SK-N-SH treated with all-trans-retinoic acid at 6 μM for 48 hours (cell line): ENCODE results near the gene GABRR3.

Experiments
- ATAC-seq: fragments of 200-7000 bp; cut with Tn5 transposase; 3 replicates; pipeline ENCODE4 v1.9.1; 2020; ENCODE audit warnings: mild to moderate bottlenecking, moderate library complexity
- ARNTL ChIP-seq: fragments of 450-650 bp; formaldehyde crosslinking; IDR thresholded peaks from 2 replicates; pipeline ENCODE4 v1.5.0; 2020; ENCODE audit warnings: low read depth, mild to moderate bottlenecking, moderate library complexity, borderline replicate concordance
- BACH2 ChIP-seq: fragments of 250-450 bp; sonication (Bioruptor Pico); IDR thresholded peaks from 2 replicates; pipeline ENCODE4 v1.9.0; 2021; ENCODE audit warnings: mild to moderate bottlenecking, borderline replicate concordance
- CREB5 ChIP-seq: fragments of 250-450 bp; sonication (Bioruptor Pico); IDR thresholded peaks from 2 replicates; pipeline ENCODE4 v1.5.1; 2020; ENCODE audit warnings: low read depth, mild to moderate bottlenecking, moderate library complexity
- CSDC2 ChIP-seq: fragments of 250-450 bp; sonication (Bioruptor Pico); IDR thresholded peaks from 2 replicates; pipeline ENCODE4 v1.5.0; 2020; ENCODE audit warnings: mild to moderate bottlenecking, moderate library complexity
- GLIS3 ChIP-seq: fragments of 250-450 bp; sonication (Bioruptor Pico); IDR thresholded peaks from 2 replicates; pipeline ENCODE4 v1.5.0; 2020; ENCODE audit warnings: mild to moderate bottlenecking, moderate library complexity
- OSR1 ChIP-seq: fragments of 250-450 bp; sonication (Bioruptor Pico); IDR thresholded peaks from 2 replicates; pipeline ENCODE4 v1.8.0; 2022; ENCODE audit warnings: moderate library complexity, mild to moderate bottlenecking, inconsistent platforms
- PPARA ChIP-seq: fragments of 250-450 bp; sonication (Bioruptor Pico); IDR thresholded peaks from 2 replicates; pipeline ENCODE4 v1.5.0; 2020; ENCODE audit warnings: mild to moderate bottlenecking, borderline replicate concordance
- RARB ChIP-seq: fragments of 250-450 bp; sonication (Bioruptor Pico); IDR thresholded peaks from 2 replicates; pipeline ENCODE4 v1.8.0; 2021; ENCODE audit warnings: mild to moderate bottlenecking, moderate library complexity
- TCF4 ChIP-seq: fragments of 250-450 bp; sonication (Bioruptor Pico); IDR thresholded peaks from 2 replicates; pipeline ENCODE4 v1.8.0; 2021; ENCODE audit warnings: mild to moderate bottlenecking, moderate library complexity, borderline replicate concordance
- TOX ChIP-seq: fragments of 250-450 bp; sonication (Bioruptor Pico); IDR thresholded peaks from 2 replicates; pipeline ENCODE4 v1.8.0; 2021; ENCODE audit warnings: mild to moderate bottlenecking, moderate library complexity, borderline replicate concordance
- ZC3H10 ChIP-seq: fragments of 250-450 bp; sonication (Bioruptor Pico); IDR thresholded peaks from 2 replicates; pipeline ENCODE4 v1.5.1; 2021; ENCODE audit warnings: mild to moderate bottlenecking, moderate library complexity
- ZFP3 ChIP-seq: fragments of 250-450 bp; sonication (Bioruptor Pico); IDR thresholded peaks from 2 replicates; pipeline ENCODE4 v1.5.0; 2020; ENCODE audit warnings: mild to moderate bottlenecking, moderate library complexity
- ZFP30 ChIP-seq: fragments of 450-650 bp; formaldehyde crosslinking; IDR thresholded peaks from 2 replicates; pipeline ENCODE4 v1.5.0; 2022; ENCODE audit warnings: mild to moderate bottlenecking, moderate library complexity
- ZNF565 ChIP-seq: fragments of 450-650 bp; formaldehyde crosslinking; conservative IDR thresholded peaks from 2 replicates; pipeline ENCODE4 v1.5.0; 2020; ENCODE audit warnings: low read depth, mild to moderate bottlenecking, moderate library complexity
- ZNF8 ChIP-seq: fragments of 450-650 bp; formaldehyde crosslinking; IDR thresholded peaks from 2 replicates; pipeline ENCODE4 v1.5.0; 2020; ENCODE audit warnings: mild to moderate bottlenecking, moderate library complexity
- TF ChIP-seq, protein P1 (sequence below): fragments of 250-450 bp; sonication (Bioruptor Pico); IDR thresholded peaks from 2 replicates; pipeline ENCODE4 v1.8.0; 2021; ENCODE audit warnings: low read depth, mild to moderate bottlenecking, moderate library complexity, borderline replicate concordance
- TF ChIP-seq, protein P2 (sequence below): fragments of 250-450 bp; sonication (Bioruptor Pico); IDR thresholded peaks from 2 replicates; pipeline ENCODE4 v1.5.0; 2020; ENCODE audit warnings: mild to moderate bottlenecking, moderate library complexity
- TF ChIP-seq, protein P3 (sequence below): fragments of 250-450 bp; sonication (Bioruptor Pico); IDR thresholded peaks from 2 replicates; pipeline ENCODE4 v1.5.1; 2021; ENCODE audit warnings: mild to moderate bottlenecking, moderate library complexity

Gene GABRR3

GRCh38 chr3:97940034-97940433, 95.1 kb downstream of the GABRR3 start:
- ATAC-seq: no peak
- TF ChIP-seq CSDC2 (CRISPR knock-in tag) (no peak), RARB (CRISPR knock-in tag) (no peak), PPARA (no peak), GLIS3 (CRISPR knock-in tag) (no peak), BACH2 (CRISPR knock-in tag) (no peak), CREB5 (CRISPR knock-in tag) (no peak), TOX (CRISPR knock-in tag) (no peak), ZC3H10 (CRISPR knock-in tag) (no peak), ARNTL (CRISPR knock-in tag) (no peak), TCF4 (CRISPR knock-in tag) (no peak), ZNF8 (no peak)
- TF ChIP-seq, protein P1, sequence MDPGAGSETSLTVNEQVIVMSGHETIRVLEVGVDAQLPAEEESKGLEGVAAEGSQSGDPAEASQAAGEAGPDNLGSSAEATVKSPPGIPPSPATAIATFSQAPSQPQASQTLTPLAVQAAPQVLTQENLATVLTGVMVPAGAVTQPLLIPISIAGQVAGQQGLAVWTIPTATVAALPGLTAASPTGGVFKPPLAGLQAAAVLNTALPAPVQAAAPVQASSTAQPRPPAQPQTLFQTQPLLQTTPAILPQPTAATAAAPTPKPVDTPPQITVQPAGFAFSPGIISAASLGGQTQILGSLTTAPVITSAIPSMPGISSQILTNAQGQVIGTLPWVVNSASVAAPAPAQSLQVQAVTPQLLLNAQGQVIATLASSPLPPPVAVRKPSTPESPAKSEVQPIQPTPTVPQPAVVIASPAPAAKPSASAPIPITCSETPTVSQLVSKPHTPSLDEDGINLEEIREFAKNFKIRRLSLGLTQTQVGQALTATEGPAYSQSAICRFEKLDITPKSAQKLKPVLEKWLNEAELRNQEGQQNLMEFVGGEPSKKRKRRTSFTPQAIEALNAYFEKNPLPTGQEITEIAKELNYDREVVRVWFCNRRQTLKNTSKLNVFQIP (CRISPR knock-in tag): no peak
- TF ChIP-seq, protein P2, sequence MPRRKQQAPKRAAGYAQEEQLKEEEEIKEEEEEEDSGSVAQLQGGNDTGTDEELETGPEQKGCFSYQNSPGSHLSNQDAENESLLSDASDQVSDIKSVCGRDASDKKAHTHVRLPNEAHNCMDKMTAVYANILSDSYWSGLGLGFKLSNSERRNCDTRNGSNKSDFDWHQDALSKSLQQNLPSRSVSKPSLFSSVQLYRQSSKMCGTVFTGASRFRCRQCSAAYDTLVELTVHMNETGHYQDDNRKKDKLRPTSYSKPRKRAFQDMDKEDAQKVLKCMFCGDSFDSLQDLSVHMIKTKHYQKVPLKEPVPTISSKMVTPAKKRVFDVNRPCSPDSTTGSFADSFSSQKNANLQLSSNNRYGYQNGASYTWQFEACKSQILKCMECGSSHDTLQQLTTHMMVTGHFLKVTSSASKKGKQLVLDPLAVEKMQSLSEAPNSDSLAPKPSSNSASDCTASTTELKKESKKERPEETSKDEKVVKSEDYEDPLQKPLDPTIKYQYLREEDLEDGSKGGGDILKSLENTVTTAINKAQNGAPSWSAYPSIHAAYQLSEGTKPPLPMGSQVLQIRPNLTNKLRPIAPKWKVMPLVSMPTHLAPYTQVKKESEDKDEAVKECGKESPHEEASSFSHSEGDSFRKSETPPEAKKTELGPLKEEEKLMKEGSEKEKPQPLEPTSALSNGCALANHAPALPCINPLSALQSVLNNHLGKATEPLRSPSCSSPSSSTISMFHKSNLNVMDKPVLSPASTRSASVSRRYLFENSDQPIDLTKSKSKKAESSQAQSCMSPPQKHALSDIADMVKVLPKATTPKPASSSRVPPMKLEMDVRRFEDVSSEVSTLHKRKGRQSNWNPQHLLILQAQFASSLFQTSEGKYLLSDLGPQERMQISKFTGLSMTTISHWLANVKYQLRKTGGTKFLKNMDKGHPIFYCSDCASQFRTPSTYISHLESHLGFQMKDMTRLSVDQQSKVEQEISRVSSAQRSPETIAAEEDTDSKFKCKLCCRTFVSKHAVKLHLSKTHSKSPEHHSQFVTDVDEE (CRISPR knock-in tag): no peak

GRCh38 chr3:97939401-97939800, 95.7 kb downstream of the GABRR3 start:
- TF ChIP-seq CREB5 (CRISPR knock-in tag): no peak
- no peak for TF ChIP-seq OSR1
- TF ChIP-seq ZFP30 (CRISPR knock-in tag): no peak
- TF ChIP-seq ZNF8: no peak
- TF ChIP-seq BACH2 (CRISPR knock-in tag): no peak
- no peak for TF ChIP-seq ZFP3 (CRISPR knock-in tag)
- TF ChIP-seq TOX (CRISPR knock-in tag): no peak
- TF ChIP-seq, all 23 proteins: peak for 0
- ATAC-seq: no peak

DNA sequence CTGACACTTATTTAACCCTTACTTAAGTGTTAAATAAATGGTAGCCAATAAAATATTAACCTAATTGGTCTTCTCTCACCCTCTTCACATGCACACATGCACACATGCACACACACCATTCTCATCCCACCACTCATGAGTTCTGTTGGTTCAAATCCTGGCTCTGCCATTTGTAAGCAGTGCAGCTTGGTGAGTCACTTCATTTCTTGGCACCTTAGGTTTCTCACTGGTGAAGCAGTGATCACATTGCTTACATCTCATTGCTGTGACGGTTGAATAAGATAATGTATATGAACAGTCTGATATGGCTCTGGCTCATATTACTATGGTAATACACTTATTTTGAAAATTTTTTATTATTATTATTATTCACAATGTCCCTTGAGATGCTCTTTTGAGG, 96.7 kb downstream of the GABRR3 start:
- TF ChIP-seq OSR1: no peak
- TF ChIP-seq ZNF565: no peak
- TF ChIP-seq RARB (CRISPR knock-in tag): no peak
- TF ChIP-seq, protein P3, sequence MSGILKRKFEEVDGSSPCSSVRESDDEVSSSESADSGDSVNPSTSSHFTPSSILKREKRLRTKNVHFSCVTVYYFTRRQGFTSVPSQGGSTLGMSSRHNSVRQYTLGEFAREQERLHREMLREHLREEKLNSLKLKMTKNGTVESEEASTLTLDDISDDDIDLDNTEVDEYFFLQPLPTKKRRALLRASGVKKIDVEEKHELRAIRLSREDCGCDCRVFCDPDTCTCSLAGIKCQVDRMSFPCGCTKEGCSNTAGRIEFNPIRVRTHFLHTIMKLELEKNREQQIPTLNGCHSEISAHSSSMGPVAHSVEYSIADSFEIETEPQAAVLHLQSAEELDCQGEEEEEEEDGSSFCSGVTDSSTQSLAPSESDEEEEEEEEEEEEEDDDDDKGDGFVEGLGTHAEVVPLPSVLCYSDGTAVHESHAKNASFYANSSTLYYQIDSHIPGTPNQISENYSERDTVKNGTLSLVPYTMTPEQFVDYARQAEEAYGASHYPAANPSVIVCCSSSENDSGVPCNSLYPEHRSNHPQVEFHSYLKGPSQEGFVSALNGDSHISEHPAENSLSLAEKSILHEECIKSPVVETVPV (CRISPR knock-in tag): no peak
- no peak for TF ChIP-seq ZFP3 (CRISPR knock-in tag)
- TF ChIP-seq BACH2 (CRISPR knock-in tag): no peak
- TF ChIP-seq ZC3H10 (CRISPR knock-in tag): no peak
- TF ChIP-seq TCF4 (CRISPR knock-in tag): no peak
- TF ChIP-seq, protein P2 (CRISPR knock-in tag): no peak
- ATAC-seq: no peak
